GOT3 (cell line): ENCODE data around the gene THOC6.
"Not testable (repeated sequence)": the region's sequence is repeated elsewhere in the genome, so short reads cannot be mapped to it uniquely, and the experiment has no call there.

Source experiments
- DNase-seq: peaks from one replicate; lab custom pipeline; 2025; ENCODE audit warnings: mixed read lengths; lab: John Stamatoyannopoulos, UW

THOC6 gene

GRCh38 chr16:3054965-3055733, 31.3 kb downstream of the THOC6 start:
- no peak for DNase-seq

GRCh38 chr16:3055734-3056115, 31.9 kb downstream of the THOC6 start:
- not testable (repeated sequence) for DNase-seq

GRCh38 chr16:3056336-3057180, 32.7 kb downstream of the THOC6 start:
- DNase-seq, result no peak

GRCh38 chr16:3057181-3058138, 33.6 kb downstream of the THOC6 start:
- no peak for DNase-seq

- no peak for DNase-seq
Measured at GRCh38 chr16:3058139-3059030, 34.5 kb downstream of the THOC6 start.

- DNase-seq, result peak; percentile 50
Measured at GRCh38 chr16:3059041-3059722, 35.3 kb downstream of the THOC6 start.

- no peak for DNase-seq
Measured at GRCh38 chr16:3059723-3060242, 35.9 kb downstream of the THOC6 start.

GRCh38 chr16:3060339-3061127, 36.7 kb downstream of the THOC6 start:
- DNase-seq, result no peak

GRCh38 chr16:3062553-3062952, 38.7 kb downstream of the THOC6 start:
- DNase-seq, result no peak

- DNase-seq, result no peak
Measured at GRCh38 chr16:3063625-3064386, 40.0 kb downstream of the THOC6 start.

- no peak for DNase-seq
Measured at GRCh38 chr16:3065069-3065741, 41.4 kb downstream of the THOC6 start, which contains the start of gene IL32. Gene IL32, plus strand, starts transcription at chr16:3065640. Its CDS starts 172 bp downstream, at chr16:3065812.

- no peak for DNase-seq
Measured at GRCh38 chr16:3065742-3066439, 42.1 kb downstream of the THOC6 start.

- DNase-seq, result no peak
Measured at GRCh38 chr16:3066440-3066748, 42.6 kb downstream of the THOC6 start.

GRCh38 chr16:3068487-3068886, 44.7 kb downstream of the THOC6 start:
- no peak for DNase-seq

- DNase-seq, result not testable (repeated sequence)
Measured at GRCh38 chr16:3069146-3069545, 45.3 kb downstream of the THOC6 start.

GRCh38 chr16:3070608-3071111, 46.8 kb downstream of the THOC6 start:
- DNase-seq, result no peak

GRCh38 chr16:3071655-3072054, 47.8 kb downstream of the THOC6 start:
- no peak for DNase-seq
